Neural cell (in vitro differentiated cells): ENCODE measurements around the gene SMKR1. TPM values are rescaled to one million over a fixed set of nuclear protein-coding genes. Genes with fewer than 3 reads are reported as not detected.

ENCODE experiments used
- H2AFZ ChIP-seq: fragments of 200-600, 300-800 bp; sonication (generic), shearing (Covaris generic); 2 replicates; pipeline ENCODE4 v1.6.0; 2014; ENCODE audit warnings: low read depth, mild to moderate bottlenecking, antibody characterized with exemption, low read length, moderate library complexity
- H3F3A ChIP-seq: fragments of 200-600 bp; shearing (Covaris generic); 2 replicates; pipeline ENCODE4 v1.6.1; 2016; ENCODE audit warnings: mild to moderate bottlenecking, moderate library complexity, mixed read lengths, antibody characterized with exemption, low read length; ENCODE audit not compliant: insufficient read depth, poor library complexity, severe bottlenecking
- H3K27ac ChIP-seq: fragments of 200-600, 300-800 bp; sonication (generic), shearing (Covaris generic); 2 replicates; pipeline ENCODE4 v1.5.1; 2014; ENCODE audit warnings: mild to moderate bottlenecking, low read length, moderate library complexity
- H3K27me3 ChIP-seq: fragments of 300-800, 200-600 bp; sonication (generic), shearing (Covaris generic); 2 replicates; pipeline ENCODE4 v1.6.0; 2014; ENCODE audit warnings: mild to moderate bottlenecking, low read depth, low read length, moderate library complexity; ENCODE audit not compliant: insufficient read depth
- H3K36me3 ChIP-seq: fragments of 300-800, 200-600 bp; sonication (generic), shearing (Covaris generic); 2 replicates; pipeline ENCODE4 v1.5.1; 2014; ENCODE audit warnings: mild to moderate bottlenecking, antibody characterized with exemption, low read length, moderate library complexity; ENCODE audit not compliant: insufficient read depth
- H3K4me2 ChIP-seq: fragments of 300-800, 200-600 bp; sonication (generic), shearing (Covaris generic); 2 replicates; pipeline ENCODE4 v1.6.0; 2014; ENCODE audit warnings: mild to moderate bottlenecking, low read length
- H3K4me3 ChIP-seq: fragments of 300-800, 200-600 bp; sonication (generic), shearing (Covaris generic); 2 replicates; pipeline ENCODE4 v1.5.1; 2014; ENCODE audit warnings: mild to moderate bottlenecking, low read length, moderate library complexity
- H3K79me2 ChIP-seq: fragments of 200-600 bp; shearing (Covaris generic); replicated peaks from 2 replicates; pipeline ENCODE4 v1.6.0; 2014; ENCODE audit warnings: mild to moderate bottlenecking, low read length, moderate library complexity; ENCODE audit not compliant: insufficient read depth
- H3K9ac ChIP-seq: fragments of 300-800, 200-600 bp; sonication (generic), shearing (Covaris generic); 2 replicates; pipeline ENCODE4 v1.6.1; 2016; ENCODE audit warnings: mild to moderate bottlenecking, low read length, mixed read lengths
- H3K9me2 ChIP-seq: fragments of 200-600 bp; shearing (Covaris generic); 2 replicates; pipeline ENCODE4 v1.6.1; 2016; ENCODE audit warnings: mild to moderate bottlenecking, low read length, mixed read lengths; ENCODE audit not compliant: insufficient read depth
- H3K9me3 ChIP-seq: fragments of 200-600, 300-800 bp; sonication (generic), shearing (Covaris generic); 2 replicates; pipeline ENCODE4 v1.6.1; 2016; ENCODE audit warnings: mild to moderate bottlenecking, mixed run types, low read length, moderate library complexity, mixed read lengths
- H4K20me1 ChIP-seq: fragments of 200-600 bp; shearing (Covaris generic); 2 replicates; pipeline ENCODE4 v1.6.1; 2016; ENCODE audit warnings: mild to moderate bottlenecking, mixed run types; ENCODE audit not compliant: insufficient read depth
- EP300 ChIP-seq: fragments of 450-650 bp; conservative IDR thresholded peaks from 2 replicates; pipeline ENCODE4 v1.6.1; 2014; ENCODE audit warnings: antibody characterized with exemption, mild to moderate bottlenecking, moderate library complexity; ENCODE audit not compliant: poor library complexity, severe bottlenecking
- EZH2 ChIP-seq: fragments of 200-600, 300-800 bp; shearing (Covaris generic), sonication (generic); IDR thresholded peaks from 2 replicates; pipeline ENCODE4 v1.6.1; 2014; ENCODE audit warnings: antibody characterized with exemption, low read length, borderline replicate concordance, mild to moderate bottlenecking; ENCODE audit not compliant: insufficient read depth, poor library complexity, severe bottlenecking
- MXI1 ChIP-seq: fragments of 450-650 bp; conservative IDR thresholded peaks from 2 replicates; pipeline ENCODE4 v1.6.1; 2014; ENCODE audit warnings: antibody characterized with exemption, mild to moderate bottlenecking; ENCODE audit not compliant: poor library complexity, severe bottlenecking
- POLR2AphosphoS5 ChIP-seq: IDR thresholded peaks from 2 replicates; pipeline ENCODE4 v1.6.1; 2012
- RAD21 ChIP-seq: fragments of 450-650 bp; conservative IDR thresholded peaks from 2 replicates; pipeline ENCODE4 v1.6.1; 2014; ENCODE audit warnings: antibody characterized with exemption, mild to moderate bottlenecking, moderate library complexity
- REST ChIP-seq: IDR thresholded peaks from 2 replicates; pipeline ENCODE4 v1.6.1; 2012; ENCODE audit warnings: borderline replicate concordance
- SMC3 ChIP-seq: fragments of 450-650 bp; conservative IDR thresholded peaks from 2 replicates; pipeline ENCODE4 v1.6.1; 2014; ENCODE audit warnings: antibody characterized with exemption, mild to moderate bottlenecking, moderate library complexity; ENCODE audit not compliant: poor library complexity
- TAF1 ChIP-seq: IDR thresholded peaks from 2 replicates; pipeline ENCODE4 v1.6.1; 2012; ENCODE audit warnings: low read depth
- polyA minus RNA-seq: library from RNA; depleted of rRNA, polyadenylated mRNA; stranded (reverse); fragments of >200 nt; gene quantifications from 2 replicates; pipeline ENCODE4 v1.2.3, GENCODE V29; 2014
- polyA plus RNA-seq: library from polyadenylated mRNA; depleted of rRNA; stranded (reverse); fragments of >200 nt; gene quantifications from 2 replicates; pipeline ENCODE4 v1.2.3, GENCODE V29; 2014
- TF ChIP-seq, protein P1 (sequence below): fragments of 450-650 bp; IDR thresholded peaks from 2 replicates; pipeline ENCODE4 v1.5.1; 2014; ENCODE audit warnings: antibody characterized with exemption, mild to moderate bottlenecking, moderate library complexity; ENCODE audit not compliant: poor library complexity, severe bottlenecking

SMKR1 gene
- polyA plus RNA-seq, result 3.4 and 8.5 TPM in 2 replicates
- polyA minus RNA-seq, result 1.9 and 3.2 TPM in 2 replicates

- peak within 1 kb of the TSS; percentile 48 for H3K4me2 ChIP-seq
- peak within 1 kb of the TSS; percentile 78 for H3K9ac ChIP-seq
- H3K4me3 ChIP-seq, result peak within 1 kb of the TSS; percentile 85
- no peaks in the 10 kb centered on the region for H4K20me1 ChIP-seq
- peak within 1 kb of the TSS; percentile 95 for H2AFZ ChIP-seq
- no peaks in the 10 kb centered on the region for H3K27me3 ChIP-seq
- no peaks in the 10 kb centered on the region for H3K79me2 ChIP-seq
- no peaks in the 10 kb centered on the region for H3K36me3 ChIP-seq
- no peaks in the 10 kb centered on the region for H3F3A ChIP-seq
- H3K27ac ChIP-seq, result no peak within 1 kb of the TSS
- TF ChIP-seq RAD21, result peak; percentile 36
- no peak for TF ChIP-seq EZH2
- peak; percentile 61 for TF ChIP-seq POLR2AphosphoS5
- no peak for TF ChIP-seq SMC3
- TF ChIP-seq EP300, result peak; percentile 58
- TF ChIP-seq, protein P1, sequence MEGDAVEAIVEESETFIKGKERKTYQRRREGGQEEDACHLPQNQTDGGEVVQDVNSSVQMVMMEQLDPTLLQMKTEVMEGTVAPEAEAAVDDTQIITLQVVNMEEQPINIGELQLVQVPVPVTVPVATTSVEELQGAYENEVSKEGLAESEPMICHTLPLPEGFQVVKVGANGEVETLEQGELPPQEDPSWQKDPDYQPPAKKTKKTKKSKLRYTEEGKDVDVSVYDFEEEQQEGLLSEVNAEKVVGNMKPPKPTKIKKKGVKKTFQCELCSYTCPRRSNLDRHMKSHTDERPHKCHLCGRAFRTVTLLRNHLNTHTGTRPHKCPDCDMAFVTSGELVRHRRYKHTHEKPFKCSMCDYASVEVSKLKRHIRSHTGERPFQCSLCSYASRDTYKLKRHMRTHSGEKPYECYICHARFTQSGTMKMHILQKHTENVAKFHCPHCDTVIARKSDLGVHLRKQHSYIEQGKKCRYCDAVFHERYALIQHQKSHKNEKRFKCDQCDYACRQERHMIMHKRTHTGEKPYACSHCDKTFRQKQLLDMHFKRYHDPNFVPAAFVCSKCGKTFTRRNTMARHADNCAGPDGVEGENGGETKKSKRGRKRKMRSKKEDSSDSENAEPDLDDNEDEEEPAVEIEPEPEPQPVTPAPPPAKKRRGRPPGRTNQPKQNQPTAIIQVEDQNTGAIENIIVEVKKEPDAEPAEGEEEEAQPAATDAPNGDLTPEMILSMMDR, result peak; percentile 37
- TF ChIP-seq MXI1, result peak; percentile 96
- no peak for TF ChIP-seq REST
- no peak for TF ChIP-seq TAF1
- H3K9me3 ChIP-seq, result no peaks in the 10 kb centered on the region
- no peaks in the 10 kb centered on the region for H3K9me2 ChIP-seq
Observed at GRCh38 chr7:129501760-129502707, at the start of gene SMKR1. Gene SMKR1, plus strand, starts transcription at chr7:129502531. Its CDS starts 294 bp downstream, at chr7:129502825.

GRCh38 chr7:129452589-129453231, 49.6 kb upstream of the SMKR1 start:
- no peak for TF ChIP-seq MXI1
- Histone ChIP-seq H3K36me3 (peaks cover 7% of the 10 kb centered on the region), H3K9me2 (no peaks in the 10 kb centered on the region), H2AFZ (no peak overlapping the region), H3K27ac (no peak overlapping the region), H3K4me3 (no peak overlapping the region), H3K79me2 (no peaks in the 10 kb centered on the region), H3K9ac (no peak overlapping the region), H3K4me2 (no peak overlapping the region), H3F3A (no peaks in the 10 kb centered on the region), H3K27me3 (no peaks in the 10 kb centered on the region), H4K20me1 (no peaks in the 10 kb centered on the region), H3K9me3 (no peaks in the 10 kb centered on the region)
